Naive thymus-derived CD4-positive, alpha-beta T cell (primary cell): Measurements from ENCODE around the gene LAMC1. TPM values are rescaled to one million over a fixed set of nuclear protein-coding genes. Genes with fewer than 3 reads are reported as not detected.

Experiments
- ATAC-seq: fragments of 150-1000 bp; cut with Tn5 transposase; 2 replicates; pipeline ENCODE4 v1.10.0; 2021; ENCODE audit warnings: mild to moderate bottlenecking, moderate library complexity
- CTCF ChIA-PET: fragments of 350-600 bp; sonication (Branson Sonifier 250); formaldehyde crosslinking; loops from one replicate; lab custom pipeline; 2021; ENCODE audit warnings: antibody characterized with exemption; lab: Charles Lee
- POLR2A ChIA-PET: fragments of 350-600 bp; sonication (Branson Sonifier 250); formaldehyde crosslinking; loops from one replicate; lab custom pipeline; 2021; ENCODE audit warnings: antibody characterized with exemption, inconsistent platforms; lab: Charles Lee
- DNase-seq, 9 donors: peaks; one replicate each; pipeline versions ENCODE4 v3.0.0 to v3.0.0-alpha.2; 2020 to 2022; ENCODE audit warnings: mixed read lengths in 1 of 9
- H3K27ac ChIP-seq: one replicate; pipeline ENCODE4 v1.7.0; 2013; ENCODE audit warnings: mild to moderate bottlenecking, low read depth, low read length, moderate library complexity
- H3K27me3 ChIP-seq, 2 donors: one replicate each; pipeline ENCODE4 v1.7.0; 2013; ENCODE audit warnings: low read length in 2 of 2, mild to moderate bottlenecking in 2 of 2, moderate library complexity in 2 of 2; ENCODE audit not compliant: control insufficient read depth in 2 of 2, insufficient read depth in 2 of 2
- H3K36me3 ChIP-seq, 3 experiments: 1 replicate in 2 of 3; 2 replicates in 1 of 3; pipeline ENCODE4 v1.7.0; 2013; ENCODE audit warnings: low read length in 3 of 3, mild to moderate bottlenecking in 3 of 3, moderate library complexity in 1 of 3; ENCODE audit not compliant: insufficient read depth in 3 of 3, control insufficient read depth in 2 of 3
- H3K4me1 ChIP-seq, 2 donors: one replicate each; pipeline ENCODE4 v1.7.0; 2013; ENCODE audit warnings: low read length in 2 of 2, mild to moderate bottlenecking in 2 of 2, moderate library complexity in 1 of 2; ENCODE audit not compliant: control insufficient read depth in 2 of 2, insufficient read depth in 2 of 2
- H3K4me3 ChIP-seq: 2 replicates; pipeline ENCODE4 v1.7.0; 2013; ENCODE audit warnings: mild to moderate bottlenecking, low read length
- H3K9me3 ChIP-seq, 3 experiments: 1 replicate in 2 of 3; 2 replicates in 1 of 3; pipeline ENCODE4 v1.7.0; 2013; ENCODE audit warnings: low read length in 3 of 3; ENCODE audit not compliant: control insufficient read depth in 2 of 3
- H3K27ac Mint-ChIP-seq, 9 donors: one replicate each; pipeline ENCODE4 v1.8.0; 2020 to 2022; ENCODE audit warnings: mixed read lengths in 9 of 9, mild to moderate bottlenecking in 8 of 9, moderate library complexity in 5 of 9, inconsistent platforms in 2 of 9
- H3K27me3 Mint-ChIP-seq, 5 donors: one replicate each; pipeline ENCODE4 v1.8.0; 2021 to 2022; ENCODE audit warnings: mixed read lengths in 5 of 5, mild to moderate bottlenecking in 1 of 5
- H3K36me3 Mint-ChIP-seq, 5 donors: one replicate each; pipeline ENCODE4 v1.8.0; 2020 to 2022; ENCODE audit warnings: mixed read lengths in 5 of 5, mild to moderate bottlenecking in 3 of 5, inconsistent platforms in 1 of 5
- H3K4me1 Mint-ChIP-seq, 7 donors: one replicate each; pipeline ENCODE4 v1.8.0; 2020 to 2022; ENCODE audit warnings: mixed read lengths in 7 of 7, mild to moderate bottlenecking in 3 of 7, inconsistent platforms in 1 of 7
- H3K4me3 Mint-ChIP-seq, 10 donors: one replicate each; pipeline ENCODE4 v1.8.0; 2020 to 2022; ENCODE audit warnings: mild to moderate bottlenecking in 10 of 10, mixed read lengths in 10 of 10, moderate library complexity in 6 of 10, inconsistent platforms in 2 of 10
- H3K9me3 Mint-ChIP-seq, 11 donors: one replicate each; pipeline ENCODE4 v1.8.0; 2020 to 2022; ENCODE audit warnings: mixed read lengths in 11 of 11, mild to moderate bottlenecking in 4 of 11, inconsistent platforms in 1 of 11, moderate library complexity in 1 of 11
- intact Hi-C, 2 donors: fragments of 100-400 bp; cut with micrococcal nuclease; formaldehyde crosslinking; loops; one replicate each; pipeline ENCODE4 v1.15.1; 2023
- polyA plus RNA-seq, 2 donors: library from polyadenylated mRNA; unstranded; fragments of 300-500 nt; fragmentation: Illumina TruSeq; gene quantifications; one replicate each; pipeline ENCODE4 v1.2.3, GENCODE V29; 2021
- total RNA-seq, 6 experiments: library from RNA in 5 of 6; stranded (reverse) in 5 of 6; gene quantifications; 1 replicate in 5 of 6; 2 replicates in 1 of 6; pipeline ENCODE4 v1.2.3 and lab custom pipeline; 2021 to 2026

The LAMC1 gene
- total and polyA plus RNA-seq, 7 experiments from 2014 or later = 0.02 to 1.3 (median 0.24) TPM; not detected in 2

GRCh38 chr1:183106166-183106565, 82.9 kb downstream of the LAMC1 start:
- H3K27ac ChIP-seq = no peak overlapping the region
- no peaks in the 10 kb centered on the region for H3K36me3 ChIP-seq
- intact Hi-C loops = no loop called here
- POLR2A ChIA-PET = interaction anchor here (0.6 kb wide), 1 partner anchor 129 kb away, joined by 3 read pairs; no protein-coding TSS in a partner anchor
- no peaks in the 10 kb centered on the region for H3K9me3 ChIP-seq
- Mint-ChIP-seq H3K36me3 (no peaks in the 10 kb centered on the region), H3K27ac (no peak overlapping the region), H3K4me1 (no peaks in the 10 kb centered on the region), H3K27me3 (peaks cover 11 to 22% (median 20%) of the 10 kb centered on the region in 5 donors), H3K9me3 (no peaks in the 10 kb centered on the region), H3K4me3 (no peak overlapping the region)
- DNase-seq = no peak
- no peak overlapping the region for H3K4me3 ChIP-seq
- ATAC-seq = no peak
- CTCF ChIA-PET = interaction anchor here (0.6 kb wide), 1 partner anchor 156 kb away, joined by 4 read pairs; no protein-coding TSS in a partner anchor
- no peaks in the 10 kb centered on the region for H3K4me1 ChIP-seq
- no peaks in the 10 kb centered on the region for H3K27me3 ChIP-seq

GRCh38 chr1:183106746-183107145, 83.5 kb downstream of the LAMC1 start:
- CTCF ChIA-PET = interaction anchor here (0.6 kb wide), 1 partner anchor 155 kb away, joined by 4 read pairs; no protein-coding TSS in a partner anchor
- H3K27me3 Mint-ChIP-seq = peaks cover 7 to 20% (median 17%) of the 10 kb centered on the region in 5 donors
- no peaks in the 10 kb centered on the region for H3K4me1 ChIP-seq
- POLR2A ChIA-PET = no interaction called here
- no peaks in the 10 kb centered on the region for H3K36me3 ChIP-seq
- H3K27ac ChIP-seq = no peak overlapping the region
- H3K27me3 ChIP-seq = no peaks in the 10 kb centered on the region
- H3K9me3 ChIP-seq = no peaks in the 10 kb centered on the region
- H3K9me3 Mint-ChIP-seq = no peaks in the 10 kb centered on the region
- no peak overlapping the region for H3K27ac Mint-ChIP-seq
- H3K4me3 Mint-ChIP-seq = no peak overlapping the region
- DNase-seq (no peak), ATAC-seq (no peak)
- no peaks in the 10 kb centered on the region for H3K36me3 Mint-ChIP-seq
- intact Hi-C loops = no loop called here
- H3K4me1 Mint-ChIP-seq = no peaks in the 10 kb centered on the region
- H3K4me3 ChIP-seq = no peak overlapping the region

GRCh38 chr1:183110326-183110880, 87.2 kb downstream of the LAMC1 start:
- peaks cover 0 to 20% (median 9%) of the 10 kb centered on the region in 5 donors for H3K27me3 Mint-ChIP-seq
- H3K4me3 ChIP-seq = no peak overlapping the region
- H3K4me1 Mint-ChIP-seq = no peaks in the 10 kb centered on the region
- H3K27me3 ChIP-seq = no peaks in the 10 kb centered on the region
- H3K9me3 ChIP-seq = no peaks in the 10 kb centered on the region
- no peaks in the 10 kb centered on the region for H3K4me1 ChIP-seq
- no peaks in the 10 kb centered on the region for H3K9me3 Mint-ChIP-seq
- DNase-seq (no peak), ATAC-seq (no peak)
- no peak overlapping the region for H3K27ac ChIP-seq
- intact Hi-C loops = no loop called here
- CTCF ChIA-PET = no interaction called here
- no peak overlapping the region for H3K27ac Mint-ChIP-seq
- H3K4me3 Mint-ChIP-seq = no peak overlapping the region
- H3K36me3 ChIP-seq = no peaks in the 10 kb centered on the region
- POLR2A ChIA-PET = no interaction called here
- H3K36me3 Mint-ChIP-seq = no peaks in the 10 kb centered on the region

GRCh38 chr1:183114441-183114840, 91.2 kb downstream of the LAMC1 start:
- no peaks in the 10 kb centered on the region for H3K4me1 ChIP-seq
- Mint-ChIP-seq H3K27me3 (peaks cover 0 to 9% (median 7%) of the 10 kb centered on the region in 5 donors), H3K36me3 (no peaks in the 10 kb centered on the region), H3K9me3 (no peaks in the 10 kb centered on the region), H3K27ac (no peak overlapping the region), H3K4me3 (no peak overlapping the region), H3K4me1 (no peaks in the 10 kb centered on the region)
- H3K9me3 ChIP-seq = no peaks in the 10 kb centered on the region
- ChIA-PET CTCF (no interaction called here), POLR2A (no interaction called here)
- H3K27ac ChIP-seq = no peak overlapping the region
- no peaks in the 10 kb centered on the region for H3K27me3 ChIP-seq
- ATAC-seq (no peak), DNase-seq (no peak)
- intact Hi-C loops = no loop called here
- H3K36me3 ChIP-seq = no peaks in the 10 kb centered on the region
- H3K4me3 ChIP-seq = no peak overlapping the region

GRCh38 chr1:183116416-183116815, 93.2 kb downstream of the LAMC1 start:
- POLR2A ChIA-PET = no interaction called here
- no peak overlapping the region for H3K4me3 ChIP-seq
- no peaks in the 10 kb centered on the region for H3K9me3 ChIP-seq
- Mint-ChIP-seq H3K27ac (no peak overlapping the region), H3K4me3 (no peak overlapping the region), H3K27me3 (peaks cover 0 to 9% (median 4%) of the 10 kb centered on the region in 5 donors), H3K9me3 (no peaks in the 10 kb centered on the region), H3K4me1 (no peaks in the 10 kb centered on the region), H3K36me3 (no peaks in the 10 kb centered on the region)
- DNase-seq (no peak), ATAC-seq (no peak)
- H3K4me1 ChIP-seq = no peaks in the 10 kb centered on the region
- no peak overlapping the region for H3K27ac ChIP-seq
- CTCF ChIA-PET = no interaction called here
- no peaks in the 10 kb centered on the region for H3K27me3 ChIP-seq
- intact Hi-C loops = no loop called here
- H3K36me3 ChIP-seq = no peaks in the 10 kb centered on the region

GRCh38 chr1:183121609-183122008, 98.4 kb downstream of the LAMC1 start:
- POLR2A ChIA-PET = no interaction called here
- H3K9me3 ChIP-seq = no peaks in the 10 kb centered on the region
- no peaks in the 10 kb centered on the region for H3K4me1 ChIP-seq
- H3K27me3 Mint-ChIP-seq = peaks cover 0 to 10% (median 5%) of the 10 kb centered on the region in 5 donors
- H3K27me3 ChIP-seq = no peaks in the 10 kb centered on the region
- H3K4me1 Mint-ChIP-seq = no peaks in the 10 kb centered on the region
- H3K27ac Mint-ChIP-seq = no peak overlapping the region
- no peak for ATAC-seq
- no peaks in the 10 kb centered on the region for H3K36me3 Mint-ChIP-seq
- no peak overlapping the region for H3K27ac ChIP-seq
- CTCF ChIA-PET = no interaction called here
- no peak overlapping the region for H3K4me3 ChIP-seq
- H3K4me3 Mint-ChIP-seq = no peak overlapping the region
- no peaks in the 10 kb centered on the region for H3K9me3 Mint-ChIP-seq
- H3K36me3 ChIP-seq = no peaks in the 10 kb centered on the region
- DNase-seq = no peak
- intact Hi-C loops = no loop called here

- H3K27ac Mint-ChIP-seq = peak overlapping the region in 1 of 9 donors; percentile 9
- no peak for ATAC-seq
Measured at GRCh38 chr1:183124259-183124658, 101.0 kb downstream of the LAMC1 start.

More at GRCh38 chr1:183124259-183124658, 101.0 kb downstream of the LAMC1 start:
- no peaks in the 10 kb centered on the region for H3K36me3 ChIP-seq
- Mint-ChIP-seq H3K4me3 (no peak overlapping the region), H3K27me3 (peaks cover 0 to 11% (median 8%) of the 10 kb centered on the region in 5 donors), H3K4me1 (no peaks in the 10 kb centered on the region), H3K36me3 (no peaks in the 10 kb centered on the region), H3K9me3 (no peaks in the 10 kb centered on the region)
- H3K9me3 ChIP-seq = no peaks in the 10 kb centered on the region
- H3K4me3 ChIP-seq = no peak overlapping the region
- POLR2A ChIA-PET = no interaction called here
- DNase-seq = no peak
- no peak overlapping the region for H3K27ac ChIP-seq
- H3K4me1 ChIP-seq = no peaks in the 10 kb centered on the region
- H3K27me3 ChIP-seq = no peaks in the 10 kb centered on the region
- CTCF ChIA-PET = no interaction called here
- intact Hi-C loops = no loop called here
